ENCODE measurements around the gene TTC33.

DNA sequence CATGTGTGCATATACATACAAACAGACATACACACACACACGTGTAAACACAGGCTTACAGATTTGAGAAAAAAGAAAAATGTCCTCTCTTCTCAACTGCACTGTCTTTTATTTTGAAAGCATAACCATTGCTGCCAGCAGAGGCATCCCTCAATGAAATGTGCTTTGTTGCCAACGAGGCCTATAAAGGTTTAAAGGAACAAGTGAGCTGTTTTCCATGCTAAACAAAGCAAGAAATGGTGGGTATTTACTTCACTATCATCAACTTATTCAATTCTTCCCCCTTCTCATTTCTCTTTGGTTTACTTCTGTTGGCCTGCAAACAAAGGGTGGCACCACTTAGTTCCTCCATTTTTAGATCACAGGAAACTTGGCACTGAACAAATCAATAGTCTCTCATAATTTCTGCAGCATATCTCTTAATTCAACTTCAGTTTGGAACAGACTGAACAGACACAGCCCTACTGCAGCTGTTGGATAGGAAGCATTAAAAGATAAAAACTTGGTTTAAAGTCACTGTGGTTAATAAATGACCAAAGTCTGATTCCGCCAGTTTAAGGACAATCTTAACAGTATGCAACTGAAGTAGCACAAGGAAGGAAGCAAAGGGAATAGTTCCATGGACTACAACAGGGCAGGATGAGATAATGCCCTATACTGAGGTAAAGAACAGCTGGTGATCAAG, 21.7 kb downstream of the TTC33 start:
- TF ChIP-seq, protein P1, sequence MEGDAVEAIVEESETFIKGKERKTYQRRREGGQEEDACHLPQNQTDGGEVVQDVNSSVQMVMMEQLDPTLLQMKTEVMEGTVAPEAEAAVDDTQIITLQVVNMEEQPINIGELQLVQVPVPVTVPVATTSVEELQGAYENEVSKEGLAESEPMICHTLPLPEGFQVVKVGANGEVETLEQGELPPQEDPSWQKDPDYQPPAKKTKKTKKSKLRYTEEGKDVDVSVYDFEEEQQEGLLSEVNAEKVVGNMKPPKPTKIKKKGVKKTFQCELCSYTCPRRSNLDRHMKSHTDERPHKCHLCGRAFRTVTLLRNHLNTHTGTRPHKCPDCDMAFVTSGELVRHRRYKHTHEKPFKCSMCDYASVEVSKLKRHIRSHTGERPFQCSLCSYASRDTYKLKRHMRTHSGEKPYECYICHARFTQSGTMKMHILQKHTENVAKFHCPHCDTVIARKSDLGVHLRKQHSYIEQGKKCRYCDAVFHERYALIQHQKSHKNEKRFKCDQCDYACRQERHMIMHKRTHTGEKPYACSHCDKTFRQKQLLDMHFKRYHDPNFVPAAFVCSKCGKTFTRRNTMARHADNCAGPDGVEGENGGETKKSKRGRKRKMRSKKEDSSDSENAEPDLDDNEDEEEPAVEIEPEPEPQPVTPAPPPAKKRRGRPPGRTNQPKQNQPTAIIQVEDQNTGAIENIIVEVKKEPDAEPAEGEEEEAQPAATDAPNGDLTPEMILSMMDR (IDR thresholded peaks at IDR 0.05 in 4 of 5, conservative IDR thresholded peaks at IDR 0.05 in 1 of 5) = no peak
- no peak for TF ChIP-seq POLR2A (IDR thresholded peaks at IDR 0.05)
